ENCODE measurements around the gene NF2. TPM values are rescaled to one million over a fixed set of nuclear protein-coding genes. Genes with fewer than 3 reads are reported as not detected.
A peak's percentile ranks its signal among the peaks of the same experiment; 100 is the strongest.

The NF2 gene
- total RNA-seq, 2 donors from 2014 or later, result 45.7 to 51.4 TPM

DNA sequence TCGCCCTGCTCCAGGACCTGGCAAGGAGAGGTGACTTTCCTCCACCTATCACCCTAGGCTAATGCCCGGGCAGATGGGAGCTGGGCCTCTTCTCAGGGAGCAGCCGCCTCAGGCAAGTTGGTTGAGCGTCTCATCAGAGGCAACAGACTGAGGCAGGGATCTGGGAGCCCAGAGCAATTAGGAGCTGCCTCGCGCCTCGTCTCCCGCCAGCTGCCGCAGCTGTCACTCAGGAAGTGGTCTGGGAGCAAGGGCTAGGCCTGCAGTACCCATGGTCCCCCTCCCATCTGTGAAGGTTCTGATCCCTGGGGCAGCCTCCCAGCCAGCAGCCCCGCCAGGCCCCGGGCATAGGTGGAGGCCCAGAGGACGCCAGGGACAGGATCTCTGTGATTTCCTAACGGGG lies 111.8 kb downstream of the NF2 start:
- peaks cover 31% of the 10 kb centered on the region for H3K27me3 ChIP-seq (ENCODE audit: control insufficient read depth, insufficient read depth, low read length, poor library complexity, severe bottlenecking)
- 68 to 77% methylated on average over 8 to 13 of the region's 13 CpGs for WGBS, 2 experiments (ENCODE audit: insufficient coverage in 1 of 2, insufficient read length in 1 of 2)
- Mint-ChIP-seq H3K36me3 (ENCODE audit: low read depth) (no peaks in the 10 kb centered on the region), H3K9me3 (no peaks in the 10 kb centered on the region), H3K27ac (no peak overlapping the region), H3K27me3 (ENCODE audit: insufficient read depth) (peaks cover 39% of the 10 kb centered on the region), H3K4me1 (no peaks in the 10 kb centered on the region), H3K4me3 (no peak overlapping the region)
- H3K27ac ChIP-seq (ENCODE audit: low read depth, low read length), result peak overlapping the region; percentile 68
- no peak for DNase-seq
- no peaks in the 10 kb centered on the region for H3K9me3 ChIP-seq (ENCODE audit: control insufficient read depth, low read length)
- no peak overlapping the region for H3K9ac ChIP-seq (ENCODE audit: extremely low read depth, low read length, poor library complexity, severe bottlenecking)
- H3K36me3 ChIP-seq (ENCODE audit: control insufficient read depth, insufficient read depth, low read length), result no peaks in the 10 kb centered on the region
- no peak overlapping the region for H3K4me3 ChIP-seq (ENCODE audit: low read length)
- H3K4me1 ChIP-seq (ENCODE audit: control insufficient read depth, insufficient read depth, low read length), result no peaks in the 10 kb centered on the region
- TF ChIP-seq, protein P1, sequence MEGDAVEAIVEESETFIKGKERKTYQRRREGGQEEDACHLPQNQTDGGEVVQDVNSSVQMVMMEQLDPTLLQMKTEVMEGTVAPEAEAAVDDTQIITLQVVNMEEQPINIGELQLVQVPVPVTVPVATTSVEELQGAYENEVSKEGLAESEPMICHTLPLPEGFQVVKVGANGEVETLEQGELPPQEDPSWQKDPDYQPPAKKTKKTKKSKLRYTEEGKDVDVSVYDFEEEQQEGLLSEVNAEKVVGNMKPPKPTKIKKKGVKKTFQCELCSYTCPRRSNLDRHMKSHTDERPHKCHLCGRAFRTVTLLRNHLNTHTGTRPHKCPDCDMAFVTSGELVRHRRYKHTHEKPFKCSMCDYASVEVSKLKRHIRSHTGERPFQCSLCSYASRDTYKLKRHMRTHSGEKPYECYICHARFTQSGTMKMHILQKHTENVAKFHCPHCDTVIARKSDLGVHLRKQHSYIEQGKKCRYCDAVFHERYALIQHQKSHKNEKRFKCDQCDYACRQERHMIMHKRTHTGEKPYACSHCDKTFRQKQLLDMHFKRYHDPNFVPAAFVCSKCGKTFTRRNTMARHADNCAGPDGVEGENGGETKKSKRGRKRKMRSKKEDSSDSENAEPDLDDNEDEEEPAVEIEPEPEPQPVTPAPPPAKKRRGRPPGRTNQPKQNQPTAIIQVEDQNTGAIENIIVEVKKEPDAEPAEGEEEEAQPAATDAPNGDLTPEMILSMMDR (conservative IDR thresholded peaks at IDR 0.05), result no peak

DNA sequence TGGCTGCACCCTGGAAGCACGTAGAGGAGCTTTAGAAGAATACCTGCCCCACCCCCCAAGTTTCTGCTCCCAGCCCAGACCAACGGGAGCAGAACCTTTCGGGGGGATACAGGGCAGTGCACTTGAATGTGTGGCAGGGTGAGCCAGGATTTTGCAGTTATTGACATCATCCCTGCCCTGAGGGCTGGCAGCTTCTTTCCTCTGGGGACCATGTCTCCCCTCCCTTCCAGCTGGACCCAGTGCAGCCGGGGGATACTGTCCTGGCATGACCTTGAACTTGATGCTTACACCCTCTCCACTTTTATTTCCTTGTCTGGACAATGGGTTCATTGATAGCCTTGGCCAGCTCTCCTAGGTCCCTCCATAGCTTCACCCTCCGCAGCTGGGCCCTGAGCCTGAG lies 112.3 kb downstream of the NF2 start:
- Histone ChIP-seq H3K4me3 (ENCODE audit: low read length) (no peak overlapping the region), H3K4me1 (ENCODE audit: control insufficient read depth, insufficient read depth, low read length) (no peaks in the 10 kb centered on the region), H3K9me3 (ENCODE audit: control insufficient read depth, low read length) (no peaks in the 10 kb centered on the region), H3K27me3 (ENCODE audit: control insufficient read depth, insufficient read depth, low read length, poor library complexity, severe bottlenecking) (peaks cover 35% of the 10 kb centered on the region), H3K27ac (ENCODE audit: low read depth, low read length) (peak overlapping the region; percentile 12), H3K9ac (ENCODE audit: extremely low read depth, low read length, poor library complexity, severe bottlenecking) (no peak overlapping the region), H3K36me3 (ENCODE audit: control insufficient read depth, insufficient read depth, low read length) (no peaks in the 10 kb centered on the region)
- 81 to 86% methylated on average over 4 to 5 of the region's 5 CpGs for WGBS, 2 experiments (ENCODE audit: insufficient coverage in 1 of 2, insufficient read length in 1 of 2)
- Mint-ChIP-seq H3K4me1 (no peaks in the 10 kb centered on the region), H3K27ac (no peak overlapping the region), H3K27me3 (ENCODE audit: insufficient read depth) (peaks cover 40% of the 10 kb centered on the region), H3K9me3 (no peaks in the 10 kb centered on the region), H3K4me3 (no peak overlapping the region), H3K36me3 (ENCODE audit: low read depth) (no peaks in the 10 kb centered on the region)
- TF ChIP-seq, protein P1 (conservative IDR thresholded peaks at IDR 0.05), result no peak
- DNase-seq, result no peak

DNA sequence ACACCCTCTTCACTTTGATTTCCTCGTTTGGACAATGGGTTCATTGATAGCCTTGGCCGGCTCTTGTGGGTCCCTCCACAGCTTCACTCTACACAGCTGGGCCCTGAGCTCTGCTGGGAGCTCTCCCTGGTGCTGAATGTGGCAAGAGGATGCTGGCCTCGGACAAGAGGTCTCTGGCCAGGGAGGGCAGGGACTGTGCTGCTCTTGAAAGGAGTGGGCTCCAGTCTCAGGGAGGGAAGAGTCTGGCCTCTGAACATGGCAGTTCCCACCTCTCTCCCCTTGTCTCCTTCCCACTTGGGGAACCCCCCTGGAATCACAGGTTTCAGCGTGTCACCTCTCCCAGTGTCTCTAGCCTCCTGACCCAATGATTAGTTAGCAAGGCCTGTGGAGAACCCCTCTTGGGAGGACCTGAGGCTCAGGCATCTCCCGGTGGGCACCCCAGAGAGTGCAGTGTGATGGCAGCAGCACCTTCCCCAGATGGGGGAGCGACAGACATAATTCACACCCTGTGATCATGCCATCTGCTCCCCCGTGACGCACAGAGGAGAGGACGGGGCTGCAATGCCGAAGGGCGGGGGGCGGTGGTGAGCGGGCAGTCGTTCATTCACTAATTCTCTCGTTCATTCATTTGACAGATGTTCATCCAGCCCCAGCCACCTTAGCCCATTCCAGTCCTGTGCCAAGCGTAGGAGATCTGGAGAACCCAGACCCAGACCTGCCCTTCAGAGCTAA lies 113.5 kb downstream of the NF2 start:
- H3K4me1 ChIP-seq (ENCODE audit: control insufficient read depth, insufficient read depth, low read length), result no peaks in the 10 kb centered on the region
- no peak overlapping the region for H3K27ac ChIP-seq (ENCODE audit: low read depth, low read length)
- Mint-ChIP-seq H3K36me3 (ENCODE audit: low read depth) (no peaks in the 10 kb centered on the region), H3K4me3 (no peak overlapping the region), H3K27ac (no peak overlapping the region), H3K9me3 (no peaks in the 10 kb centered on the region), H3K4me1 (no peaks in the 10 kb centered on the region), H3K27me3 (ENCODE audit: insufficient read depth) (peaks cover 53% of the 10 kb centered on the region)
- peak; percentile 97 for DNase-seq
- H3K9me3 ChIP-seq (ENCODE audit: control insufficient read depth, low read length), result no peaks in the 10 kb centered on the region
- H3K36me3 ChIP-seq (ENCODE audit: control insufficient read depth, insufficient read depth, low read length), result no peaks in the 10 kb centered on the region
- TF ChIP-seq, protein P1 (conservative IDR thresholded peaks at IDR 0.05), result no peak
- H3K4me3 ChIP-seq (ENCODE audit: low read length), result no peak overlapping the region
- peaks cover 48% of the 10 kb centered on the region for H3K27me3 ChIP-seq (ENCODE audit: control insufficient read depth, insufficient read depth, low read length, poor library complexity, severe bottlenecking)
- H3K9ac ChIP-seq (ENCODE audit: extremely low read depth, low read length, poor library complexity, severe bottlenecking), result no peak overlapping the region
- 69 to 80% methylated on average over 13 to 16 of the region's 16 CpGs for WGBS, 2 experiments (ENCODE audit: insufficient coverage in 1 of 2, insufficient read length in 1 of 2)
